ENCODE data around the gene PODNL1. TPM values are rescaled to one million over a fixed set of nuclear protein-coding genes. Genes with fewer than 3 reads are reported as not detected.
A peak's percentile ranks its signal among the peaks of the same experiment; 100 is the strongest.

The PODNL1 gene
- total RNA-seq, 6 donors from 2014 or later: 1.5 to 4.3 (median 2.5) TPM

DNA sequence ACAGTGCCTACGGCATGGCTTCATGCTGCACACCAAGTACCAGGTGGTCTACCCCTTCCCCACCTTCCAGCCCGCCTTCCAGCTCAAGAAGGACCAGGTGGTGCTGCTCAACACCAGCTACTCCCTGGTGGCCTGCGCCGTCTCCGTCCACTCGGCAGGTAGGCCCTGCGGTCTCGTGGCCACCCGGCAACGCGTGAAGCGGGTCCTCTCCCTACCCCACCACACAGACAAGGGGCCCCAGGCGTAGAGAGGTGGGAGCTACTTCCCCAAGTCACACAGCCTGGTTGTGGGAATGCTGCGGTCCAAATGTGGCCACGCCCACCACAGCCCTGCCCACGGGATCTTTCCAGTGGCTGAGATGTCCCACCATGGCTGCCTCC lies 18.1 kb upstream of the PODNL1 start:
- Histone ChIP-seq H3K36me3 (peaks cover 39 to 71% (median 60%) of the 10 kb centered on the region in 4 donors), H3K4me1 (peaks cover 11 to 17% (median 15%) of the 10 kb centered on the region in 4 donors), H3K9me3 (no peaks in the 10 kb centered on the region), H3K27me3 (no peaks in the 10 kb centered on the region), H3K4me3 (no peak overlapping the region), H3K27ac (no peak overlapping the region)
- TF ChIP-seq POLR2AphosphoS5 (IDR thresholded peaks at IDR 0.05): no peak
- TF ChIP-seq CTCF (IDR thresholded peaks at IDR 0.05): no peak
- no peak for TF ChIP-seq EP300 (IDR thresholded peaks at IDR 0.05)
- TF ChIP-seq POLR2A (IDR thresholded peaks at IDR 0.05): no peak
- ATAC-seq (ENCODE audit: low FRiP score in 2 of 2) (no peak), DNase-seq (peak in 1 of 2 donors; percentile 77)
- 94 to 99% methylated on average over 10 to 16 of the region's 16 CpGs for WGBS, 2 donors

- TF ChIP-seq POLR2A (IDR thresholded peaks at IDR 0.05): no peak
- no peak for TF ChIP-seq POLR2AphosphoS5 (IDR thresholded peaks at IDR 0.05)
- no peak for TF ChIP-seq EP300 (IDR thresholded peaks at IDR 0.05)
- TF ChIP-seq CTCF (IDR thresholded peaks at IDR 0.05): no peak
- no peaks in the 10 kb centered on the region for H3K9me3 ChIP-seq
- no peaks in the 10 kb centered on the region for H3K27me3 ChIP-seq
- peaks cover 11 to 17% (median 15%) of the 10 kb centered on the region in 4 donors for H3K4me1 ChIP-seq
- DNase-seq: peak in 1 of 2 donors; percentile 77
- no peak for ATAC-seq (ENCODE audit: low FRiP score in 2 of 2)
- H3K4me3 ChIP-seq: no peak overlapping the region
- WGBS, 2 donors: 93 to 94% methylated on average over 19 to 37 of the region's 42 CpGs
- no peak overlapping the region for H3K27ac ChIP-seq
- H3K36me3 ChIP-seq: peaks cover 35 to 65% (median 54%) of the 10 kb centered on the region in 4 donors
These were observed 17.6 kb upstream of the PODNL1 start for GRCh38 chr19:13955662-13956364.

DNA sequence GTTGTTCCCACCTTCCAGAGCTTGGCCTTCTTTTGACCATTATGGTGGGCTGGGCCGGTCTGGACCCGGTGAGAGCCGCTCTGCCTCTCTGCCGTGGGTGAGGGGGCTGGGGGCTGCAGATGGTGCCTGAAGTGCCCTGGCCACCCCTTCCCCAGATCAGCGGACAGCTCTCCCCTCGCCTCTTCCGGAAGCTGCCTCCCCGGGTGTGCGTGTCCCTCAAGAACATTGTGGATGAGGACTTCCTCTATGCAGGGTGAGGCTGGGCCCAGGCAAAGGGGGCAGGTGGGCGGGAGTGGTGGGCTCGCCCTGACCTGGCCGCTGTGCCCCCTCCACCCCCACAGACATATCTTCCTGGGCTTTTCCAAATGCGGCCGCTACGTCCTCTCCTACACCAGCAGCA lies 16.0 kb upstream of the PODNL1 start:
- DNase-seq (peak in 1 of 2 donors; percentile 57), ATAC-seq (ENCODE audit: low FRiP score in 2 of 2) (no peak)
- Histone ChIP-seq H3K27ac (no peak overlapping the region), H3K4me1 (peaks cover 11 to 17% (median 15%) of the 10 kb centered on the region in 4 donors), H3K4me3 (no peak overlapping the region), H3K36me3 (peaks cover 23 to 49% (median 39%) of the 10 kb centered on the region in 4 donors), H3K27me3 (no peaks in the 10 kb centered on the region), H3K9me3 (no peaks in the 10 kb centered on the region)
- 95 to 97% methylated on average over 11 to 15 of the region's 15 CpGs for WGBS, 2 donors
- TF ChIP-seq EP300 (IDR thresholded peaks at IDR 0.05): no peak
- TF ChIP-seq POLR2AphosphoS5 (IDR thresholded peaks at IDR 0.05): no peak
- TF ChIP-seq POLR2A (IDR thresholded peaks at IDR 0.05): no peak
- no peak for TF ChIP-seq CTCF (IDR thresholded peaks at IDR 0.05)

DNA sequence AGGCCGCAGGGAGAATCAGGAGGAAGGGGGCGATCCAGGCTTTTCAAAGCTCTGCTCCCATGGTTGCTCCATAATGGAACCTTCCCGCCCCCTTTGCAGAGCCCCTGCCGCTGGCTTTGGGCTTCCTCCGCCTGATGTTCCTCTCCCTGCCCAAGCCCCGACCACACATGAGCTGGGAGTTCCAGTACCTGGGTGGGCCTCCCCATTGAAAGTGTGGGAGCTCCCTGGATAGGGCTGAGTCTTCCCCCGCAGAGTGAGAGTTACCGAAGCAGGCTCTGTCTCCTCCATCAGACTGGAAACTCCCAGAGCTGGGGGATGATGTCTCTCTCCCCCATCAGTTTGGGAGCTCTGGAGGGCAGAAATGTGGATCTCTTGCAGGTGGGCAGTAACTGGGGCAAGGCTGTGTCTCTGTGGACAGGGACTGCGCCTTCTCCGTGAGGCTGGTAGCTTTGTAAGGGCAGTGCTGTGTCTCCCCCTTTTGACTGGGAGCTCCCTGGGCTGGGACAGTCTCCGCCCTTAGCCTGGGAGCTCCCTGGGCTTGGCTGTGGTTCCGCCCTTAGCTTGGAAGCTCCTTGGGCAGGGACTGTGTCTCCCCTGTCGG lies 14.8 kb upstream of the PODNL1 start:
- Histone ChIP-seq H3K4me1 (peaks cover 11 to 17% (median 15%) of the 10 kb centered on the region in 4 donors), H3K36me3 (peaks cover 22 to 38% (median 31%) of the 10 kb centered on the region in 4 donors), H3K4me3 (peak overlapping the region; percentile 81 to 87 (median 86)), H3K9me3 (no peaks in the 10 kb centered on the region), H3K27me3 (no peaks in the 10 kb centered on the region), H3K27ac (peak overlapping the region; percentile 83 to 94 (median 91))
- TF ChIP-seq POLR2AphosphoS5 (IDR thresholded peaks at IDR 0.05) (no peak), EP300 (IDR thresholded peaks at IDR 0.05) (no peak), POLR2A (IDR thresholded peaks at IDR 0.05) (no peak), CTCF (IDR thresholded peaks at IDR 0.05) (no peak)
- 0 to 8% methylated on average over 5 to 13 of the region's 13 CpGs for WGBS, 2 donors
- ATAC-seq (ENCODE audit: low FRiP score in 2 of 2) (peak in 1 of 2 donors; percentile 48), DNase-seq (peak in 1 of 2 donors; percentile 34)

Measured in upper lobe of left lung (tissue), 6 donors.